GM19351 (cell line): ENCODE data around the gene ALKBH6.
A peak's percentile ranks its signal among the peaks of the same experiment; 100 is the strongest.
"Not testable (repeated sequence)": the region's sequence is repeated elsewhere in the genome, so short reads cannot be mapped to it uniquely, and the experiment has no call there.

Source experiments
- ATAC-seq: cut with Tn5 transposase; IDR thresholded peaks from one replicate; pipeline ENCODE4 v1.9.1; 2021; ENCODE audit warnings: mild to moderate bottlenecking, moderate library complexity; ENCODE audit not compliant: unreplicated experiment

Gene ALKBH6

GRCh38 chr19:36014012-36014924, at the start of gene ALKBH6:
Gene ALKBH6 (minus strand): TSS chr19:36014213. CDS start chr19:36013397, 816 bp downstream.
- peak; percentile 97 for ATAC-seq

- no peak for ATAC-seq
Observed at GRCh38 chr19:36061367-36061766, 47.4 kb upstream of the ALKBH6 start.

- no peak for ATAC-seq
Observed at GRCh38 chr19:36060430-36060829, 46.4 kb upstream of the ALKBH6 start.

GRCh38 chr19:36059180-36059910, 45.3 kb upstream of the ALKBH6 start:
- ATAC-seq = no peak

GRCh38 chr19:36058481-36059179, 44.6 kb upstream of the ALKBH6 start:
- no peak for ATAC-seq

- ATAC-seq = peak; percentile 61
Observed at GRCh38 chr19:36054733-36055686, 41.0 kb upstream of the ALKBH6 start, which contains the start of gene WDR62. Gene WDR62 (plus strand): TSS chr19:36054897. CDS start chr19:36054972, 75 bp downstream.

GRCh38 chr19:36054119-36054732, 40.2 kb upstream of the ALKBH6 start, which contains the start of gene THAP8:
Gene THAP8 (minus strand): TSS chr19:36054285. CDS start chr19:36054217, 68 bp downstream.
- peak; percentile 76 for ATAC-seq

GRCh38 chr19:36051637-36052036, 37.6 kb upstream of the ALKBH6 start:
- no peak for ATAC-seq

GRCh38 chr19:36051236-36051635, 37.2 kb upstream of the ALKBH6 start:
- ATAC-seq = no peak

- ATAC-seq = no peak
Observed at GRCh38 chr19:36049080-36049698, 35.2 kb upstream of the ALKBH6 start.

- ATAC-seq = no peak
Observed at GRCh38 chr19:36047835-36048234, 33.8 kb upstream of the ALKBH6 start.

GRCh38 chr19:36046443-36047050, 32.5 kb upstream of the ALKBH6 start:
- no peak for ATAC-seq

GRCh38 chr19:36043952-36044351, 29.9 kb upstream of the ALKBH6 start:
- ATAC-seq = no peak

GRCh38 chr19:36041831-36042230, 27.8 kb upstream of the ALKBH6 start:
- no peak for ATAC-seq

- not testable (repeated sequence) for ATAC-seq
Observed at GRCh38 chr19:36041092-36041491, 27.1 kb upstream of the ALKBH6 start.

- no peak for ATAC-seq
Observed at GRCh38 chr19:36040495-36040894, 26.5 kb upstream of the ALKBH6 start.

- no peak for ATAC-seq
Observed at GRCh38 chr19:36032251-36033104, 18.5 kb upstream of the ALKBH6 start, which contains the start of gene CLIP3. Gene CLIP3 (minus strand): TSS chr19:36032873. CDS start chr19:36032357, 516 bp downstream.

- ATAC-seq = no peak
Observed at GRCh38 chr19:36031308-36031707, 17.3 kb upstream of the ALKBH6 start.
